ENCODE data around the gene PAXX. TPM values are rescaled to one million over a fixed set of nuclear protein-coding genes. Genes with fewer than 3 reads are reported as not detected.

PAXX gene
- total and polyA plus RNA-seq, 2 donors (not counting 1 experiment from before 2014, with no cell fraction given): 74.8 to 167 TPM

DNA sequence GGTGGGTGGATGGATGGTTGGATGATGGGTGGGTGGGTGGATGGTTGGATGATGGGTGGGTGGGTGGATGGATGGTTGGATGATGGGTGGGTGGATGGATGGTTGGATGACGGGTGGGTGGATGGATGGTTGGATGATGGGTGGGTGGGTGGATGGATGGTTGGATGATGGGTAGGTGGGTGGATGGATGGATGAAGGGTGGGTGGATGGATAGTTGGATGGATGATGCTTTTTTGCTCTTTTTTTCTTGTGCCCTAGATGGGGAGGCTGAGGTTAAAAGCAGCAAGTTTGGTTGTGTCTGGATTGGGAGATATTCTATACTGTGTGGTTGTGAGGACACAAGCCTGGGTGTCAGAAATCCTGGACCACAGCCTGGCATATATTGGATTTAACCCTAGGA lies 34.8 kb upstream of the PAXX start:
- H3K4me1 Mint-ChIP-seq: no peaks in the 10 kb centered on the region
- no peak overlapping the region for H3K4me3 Mint-ChIP-seq
- no peak overlapping the region for H3K27ac Mint-ChIP-seq
- H2AFZ ChIP-seq (ENCODE audit: insufficient read depth, low read depth, low read length, poor library complexity, severe bottlenecking): no peak overlapping the region
- intact Hi-C loops (cut with micrococcal nuclease): no loop called here
- ChIA-PET CTCF (no interaction called here), POLR2A (no interaction called here)
- H3K9me3 ChIP-seq (ENCODE audit: control extremely low read depth in 1 of 3, control insufficient read depth in 2 of 3, insufficient read depth in 1 of 3, low read length in 2 of 3): peaks cover 0 to 2% (median 0%) of the 10 kb centered on the region in 3 donors
- no peak overlapping the region for H3K9ac ChIP-seq (ENCODE audit: low read length)
- H3K4me1 ChIP-seq (ENCODE audit: control insufficient read depth in 2 of 2, insufficient read depth in 2 of 2, low read length in 2 of 2): no peaks in the 10 kb centered on the region
- H3K27me3 Mint-ChIP-seq: no peaks in the 10 kb centered on the region
- H3K4me2 ChIP-seq (replicated peaks; ENCODE audit: low read depth, low read length, poor library complexity, severe bottlenecking): no peak overlapping the region
- H3K4me3 ChIP-seq (ENCODE audit: control extremely low read depth in 1 of 5, extremely low read depth in 1 of 5, insufficient read depth in 1 of 5, low read depth in 2 of 5, low read length in 4 of 5): no peak overlapping the region
- H3K36me3 ChIP-seq (replicated peaks in 1 of 2; ENCODE audit: control extremely low read depth in 1 of 2, control insufficient read depth in 1 of 2, extremely low read depth in 1 of 2, insufficient read depth in 2 of 2, low read length in 1 of 2): no peaks in the 10 kb centered on the region
- peaks cover 0 to 6% (median under 1%) of the 10 kb centered on the region in 4 experiments for H3K27me3 ChIP-seq (replicated peaks in 1 of 4; ENCODE audit: control extremely low read depth in 1 of 4, control insufficient read depth in 3 of 4, insufficient read depth in 4 of 4, low read length in 3 of 4)
- H4K20me1 ChIP-seq (ENCODE audit: control insufficient read depth, insufficient read depth, low read length, poor library complexity, severe bottlenecking): no peaks in the 10 kb centered on the region
- WGBS (ENCODE audit: insufficient coverage): 100% methylated on average over 1 of the region's 1 CpG
- H3K79me2 ChIP-seq (ENCODE audit: control insufficient read depth, insufficient read depth, low read length): no peaks in the 10 kb centered on the region
- DNase-seq (no peak), ATAC-seq (ENCODE audit: low read depth) (no peak)
- TF ChIP-seq, protein P1, sequence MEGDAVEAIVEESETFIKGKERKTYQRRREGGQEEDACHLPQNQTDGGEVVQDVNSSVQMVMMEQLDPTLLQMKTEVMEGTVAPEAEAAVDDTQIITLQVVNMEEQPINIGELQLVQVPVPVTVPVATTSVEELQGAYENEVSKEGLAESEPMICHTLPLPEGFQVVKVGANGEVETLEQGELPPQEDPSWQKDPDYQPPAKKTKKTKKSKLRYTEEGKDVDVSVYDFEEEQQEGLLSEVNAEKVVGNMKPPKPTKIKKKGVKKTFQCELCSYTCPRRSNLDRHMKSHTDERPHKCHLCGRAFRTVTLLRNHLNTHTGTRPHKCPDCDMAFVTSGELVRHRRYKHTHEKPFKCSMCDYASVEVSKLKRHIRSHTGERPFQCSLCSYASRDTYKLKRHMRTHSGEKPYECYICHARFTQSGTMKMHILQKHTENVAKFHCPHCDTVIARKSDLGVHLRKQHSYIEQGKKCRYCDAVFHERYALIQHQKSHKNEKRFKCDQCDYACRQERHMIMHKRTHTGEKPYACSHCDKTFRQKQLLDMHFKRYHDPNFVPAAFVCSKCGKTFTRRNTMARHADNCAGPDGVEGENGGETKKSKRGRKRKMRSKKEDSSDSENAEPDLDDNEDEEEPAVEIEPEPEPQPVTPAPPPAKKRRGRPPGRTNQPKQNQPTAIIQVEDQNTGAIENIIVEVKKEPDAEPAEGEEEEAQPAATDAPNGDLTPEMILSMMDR (IDR thresholded peaks at IDR 0.05): no peak
- TF ChIP-seq EZH2 (IDR thresholded peaks at IDR 0.05; ENCODE audit: borderline replicate concordance, insufficient read depth, low read depth, low read length, poor library complexity, severe bottlenecking): no peak
- no peak overlapping the region for H3K27ac ChIP-seq (ENCODE audit: low read length in 2 of 2)
- no peaks in the 10 kb centered on the region for H3K9me3 Mint-ChIP-seq (ENCODE audit: insufficient read depth)

DNA sequence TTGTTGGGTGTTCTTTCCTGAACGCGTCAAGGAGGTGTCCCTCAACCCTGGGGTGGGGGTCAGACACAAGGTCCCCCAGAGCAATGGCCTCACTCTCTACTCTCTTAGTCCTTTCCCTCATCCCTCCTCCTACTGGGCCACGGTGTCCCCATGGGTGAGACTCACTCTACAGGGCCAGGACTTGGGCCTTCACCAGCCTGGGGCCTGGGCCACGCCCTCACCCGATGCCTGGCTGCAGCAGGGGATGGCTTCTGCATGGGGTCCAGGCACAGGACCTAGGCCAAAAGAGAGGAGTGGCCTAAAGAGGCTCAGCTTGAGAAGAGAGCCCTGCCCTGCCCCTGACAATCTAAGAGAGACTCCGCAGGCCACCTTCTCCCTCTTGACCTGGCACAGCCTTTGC lies 34.3 kb upstream of the PAXX start:
- TF ChIP-seq, protein P1 (IDR thresholded peaks at IDR 0.05): no peak
- TF ChIP-seq EZH2 (IDR thresholded peaks at IDR 0.05; ENCODE audit: borderline replicate concordance, insufficient read depth, low read depth, low read length, poor library complexity, severe bottlenecking): no peak
- H3K9me3 Mint-ChIP-seq (ENCODE audit: insufficient read depth): no peaks in the 10 kb centered on the region
- Histone ChIP-seq H2AFZ (ENCODE audit: insufficient read depth, low read depth, low read length, poor library complexity, severe bottlenecking) (no peak overlapping the region), H3K79me2 (ENCODE audit: control insufficient read depth, insufficient read depth, low read length) (no peaks in the 10 kb centered on the region), H3K4me1 (ENCODE audit: control insufficient read depth in 2 of 2, insufficient read depth in 2 of 2, low read length in 2 of 2) (no peaks in the 10 kb centered on the region), H3K36me3 (replicated peaks in 1 of 2; ENCODE audit: control extremely low read depth in 1 of 2, control insufficient read depth in 1 of 2, extremely low read depth in 1 of 2, insufficient read depth in 2 of 2, low read length in 1 of 2) (no peaks in the 10 kb centered on the region), H3K9me3 (ENCODE audit: control extremely low read depth in 1 of 3, control insufficient read depth in 2 of 3, insufficient read depth in 1 of 3, low read length in 2 of 3) (peaks cover 0 to 2% (median 0%) of the 10 kb centered on the region in 3 donors), H3K4me3 (ENCODE audit: control extremely low read depth in 1 of 5, extremely low read depth in 1 of 5, insufficient read depth in 1 of 5, low read depth in 2 of 5, low read length in 4 of 5) (no peak overlapping the region), H3K9ac (ENCODE audit: low read length) (no peak overlapping the region), H3K27me3 (replicated peaks in 1 of 4; ENCODE audit: control extremely low read depth in 1 of 4, control insufficient read depth in 3 of 4, insufficient read depth in 4 of 4, low read length in 3 of 4) (peaks cover 0 to 6% (median under 1%) of the 10 kb centered on the region in 4 experiments), H3K27ac (ENCODE audit: low read length in 2 of 2) (no peak overlapping the region), H3K4me2 (replicated peaks; ENCODE audit: low read depth, low read length, poor library complexity, severe bottlenecking) (no peak overlapping the region), H4K20me1 (ENCODE audit: control insufficient read depth, insufficient read depth, low read length, poor library complexity, severe bottlenecking) (no peaks in the 10 kb centered on the region)
- 89% methylated on average over 5 of the region's 6 CpGs for WGBS (ENCODE audit: insufficient coverage)
- no peaks in the 10 kb centered on the region for H3K4me1 Mint-ChIP-seq
- CTCF ChIA-PET: no interaction called here
- no peaks in the 10 kb centered on the region for H3K27me3 Mint-ChIP-seq
- no peak for DNase-seq
- ATAC-seq (ENCODE audit: low read depth): no peak
- intact Hi-C loops (cut with micrococcal nuclease): no loop called here
- POLR2A ChIA-PET: no interaction called here
- H3K4me3 Mint-ChIP-seq: no peak overlapping the region
- no peak overlapping the region for H3K27ac Mint-ChIP-seq
